NCI-H1694 treated with DMSO at 0.1 percent for 48 hours (cell line): Measurements from ENCODE around the gene IL7R.

Source experiments
- DNase-seq: peaks from one replicate; lab custom pipeline; 2025; lab: John Stamatoyannopoulos, UW

Gene IL7R, protein sequence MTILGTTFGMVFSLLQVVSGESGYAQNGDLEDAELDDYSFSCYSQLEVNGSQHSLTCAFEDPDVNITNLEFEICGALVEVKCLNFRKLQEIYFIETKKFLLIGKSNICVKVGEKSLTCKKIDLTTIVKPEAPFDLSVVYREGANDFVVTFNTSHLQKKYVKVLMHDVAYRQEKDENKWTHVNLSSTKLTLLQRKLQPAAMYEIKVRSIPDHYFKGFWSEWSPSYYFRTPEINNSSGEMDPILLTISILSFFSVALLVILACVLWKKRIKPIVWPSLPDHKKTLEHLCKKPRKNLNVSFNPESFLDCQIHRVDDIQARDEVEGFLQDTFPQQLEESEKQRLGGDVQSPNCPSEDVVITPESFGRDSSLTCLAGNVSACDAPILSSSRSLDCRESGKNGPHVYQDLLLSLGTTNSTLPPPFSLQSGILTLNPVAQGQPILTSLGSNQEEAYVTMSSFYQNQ

GRCh38 chr5:35856765-35857351 lies at the start of gene IL7R:
TSS of gene IL7R (plus strand) at chr5:35856891. CDS start at chr5:35856978, 87 bp downstream.
- no peak for DNase-seq

- no peak for DNase-seq
Observed at GRCh38 chr5:35810601-35811000, 46.1 kb upstream of the IL7R start.

DNA sequence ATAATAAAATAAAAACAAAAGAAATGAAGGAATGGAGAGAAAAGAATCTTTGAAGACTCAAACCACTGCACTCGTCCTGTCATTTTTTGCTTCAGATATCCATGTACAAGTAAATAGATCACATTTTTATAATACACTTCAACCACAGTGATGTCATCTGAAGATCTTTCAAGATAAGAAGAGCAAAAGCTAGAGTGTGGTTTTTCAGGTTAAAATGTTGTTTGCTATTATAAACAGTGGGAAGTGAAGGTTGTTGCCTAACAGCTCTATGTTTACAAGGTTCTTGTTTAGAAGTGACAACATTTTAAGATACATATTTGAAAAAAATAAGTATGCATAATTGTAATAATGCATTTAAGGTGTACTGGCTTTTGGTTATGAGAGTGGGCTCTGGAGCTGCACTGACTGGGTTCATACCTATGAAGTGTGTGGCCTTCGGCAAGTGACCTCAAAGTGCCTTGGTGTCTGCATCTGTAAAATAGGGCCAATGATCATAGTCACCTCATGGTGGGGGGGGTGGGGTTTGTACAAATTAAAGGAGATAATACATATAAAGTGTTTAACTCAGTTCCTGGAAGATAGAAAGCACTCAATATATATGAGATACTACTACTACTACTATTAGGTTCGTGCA lies 45.5 kb upstream of the IL7R start:
- DNase-seq = no peak

DNA sequence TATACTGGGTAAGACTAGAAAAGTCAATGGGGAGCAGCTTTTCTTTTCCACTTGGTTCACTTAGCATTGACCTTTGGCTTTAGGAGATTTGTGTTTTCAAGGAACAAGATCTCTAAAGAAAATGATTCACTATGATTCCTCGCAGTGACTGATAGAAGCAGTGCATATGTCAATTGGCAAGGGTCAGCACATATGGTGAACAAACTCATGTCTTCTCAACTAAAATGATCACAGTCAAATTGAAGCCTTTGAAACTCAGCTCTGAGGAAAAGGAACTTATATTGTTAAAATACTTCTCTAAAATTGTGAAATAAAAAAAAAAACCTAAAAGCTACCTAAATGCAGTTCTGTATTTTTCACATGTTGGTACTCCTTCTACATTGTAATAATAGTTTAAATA lies 43.2 kb upstream of the IL7R start:
- no peak for DNase-seq

- peak; percentile 73 for DNase-seq
Observed at GRCh38 chr5:35815089-35815936, 41.4 kb upstream of the IL7R start.

GRCh38 chr5:35816881-35817521 lies 39.7 kb upstream of the IL7R start:
- DNase-seq = no peak

GRCh38 chr5:35819026-35819425 lies 37.7 kb upstream of the IL7R start:
- no peak for DNase-seq

GRCh38 chr5:35819668-35820067 lies 37.0 kb upstream of the IL7R start:
- no peak for DNase-seq

DNA sequence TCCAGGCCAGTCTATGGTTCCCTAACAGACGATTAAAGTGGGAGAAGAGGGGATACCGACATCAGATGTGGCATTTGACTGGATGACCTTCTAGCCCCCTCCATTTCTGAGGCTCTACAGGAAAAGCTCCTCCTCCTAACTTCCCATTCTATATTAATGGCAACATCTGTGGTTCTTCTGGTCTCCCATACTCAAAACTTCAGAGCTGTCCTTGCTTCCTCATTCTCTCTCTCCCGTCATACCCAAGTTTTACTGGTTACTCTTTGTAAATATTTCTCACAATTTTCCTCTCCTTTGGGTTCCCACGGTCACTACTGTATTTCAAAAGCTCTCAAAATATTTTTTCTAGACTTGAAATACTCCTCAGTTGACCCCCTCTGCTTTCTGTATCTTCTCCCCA lies 36.0 kb upstream of the IL7R start:
- DNase-seq = no peak

GRCh38 chr5:35821513-35821912 lies 35.2 kb upstream of the IL7R start:
- no peak for DNase-seq

DNA sequence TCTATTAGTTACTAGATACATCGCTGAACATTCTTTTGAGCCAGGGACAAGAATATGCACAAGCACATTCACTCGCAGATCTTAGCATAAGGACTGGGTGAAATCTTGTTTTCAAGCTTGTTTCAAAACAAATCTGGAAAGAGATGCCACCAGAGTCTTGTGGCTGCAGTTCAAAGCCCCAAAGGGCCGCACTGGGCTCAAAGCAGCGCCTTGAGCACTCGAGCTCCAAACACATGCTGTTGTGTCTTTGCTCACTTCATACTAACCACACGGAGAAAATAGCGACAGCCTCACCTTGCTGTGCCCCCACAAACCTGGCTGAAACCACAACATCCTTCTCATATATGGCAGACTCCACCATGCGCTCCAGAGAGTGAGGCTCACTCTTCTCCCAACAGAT lies 34.2 kb upstream of the IL7R start:
- DNase-seq = no peak

- DNase-seq = no peak
Observed at GRCh38 chr5:35823347-35824098, 33.2 kb upstream of the IL7R start.

DNA sequence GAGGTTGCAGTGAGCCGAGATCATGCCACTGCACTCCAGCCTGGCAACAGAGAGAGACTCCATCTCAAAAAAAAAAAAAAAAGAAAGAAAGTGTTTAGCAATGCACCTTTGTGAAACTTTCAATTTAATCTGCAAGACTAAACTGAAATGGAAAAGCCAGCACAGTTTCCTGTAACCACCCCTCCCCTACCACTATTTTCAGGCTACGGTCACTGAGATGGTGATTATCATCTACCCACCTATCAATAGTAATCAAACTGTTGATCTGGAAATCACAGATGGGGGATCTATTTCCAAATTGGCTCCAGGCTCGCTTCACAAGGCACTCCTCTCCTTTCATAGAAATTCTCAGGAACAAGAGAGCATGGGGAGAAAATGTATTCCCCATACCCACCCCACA lies 30.6 kb upstream of the IL7R start:
- DNase-seq = no peak

GRCh38 chr5:35826554-35826953 lies 30.1 kb upstream of the IL7R start:
- no peak for DNase-seq

- DNase-seq = no peak
Observed at GRCh38 chr5:35828082-35828598, 28.6 kb upstream of the IL7R start.

DNA sequence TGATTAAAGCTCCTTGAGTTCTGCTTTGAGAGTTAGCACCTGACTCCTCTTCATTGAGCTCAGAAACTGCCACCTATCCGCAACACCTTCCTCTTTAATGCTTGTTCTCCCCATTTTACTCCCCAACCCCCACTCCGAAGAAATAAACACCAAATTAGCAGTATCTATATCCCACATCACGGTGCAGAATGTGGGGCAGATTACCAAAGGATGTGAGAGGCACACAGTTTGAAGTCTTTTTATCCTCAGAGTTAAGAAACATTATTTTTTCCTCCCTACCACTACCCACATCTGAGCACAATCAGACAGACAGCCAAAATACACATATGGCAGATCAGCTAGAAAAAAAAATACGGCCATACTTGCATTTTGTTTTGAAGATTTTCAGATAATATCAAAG lies 26.1 kb upstream of the IL7R start:
- no peak for DNase-seq

- no peak for DNase-seq
Observed at GRCh38 chr5:35832762-35833161, 23.9 kb upstream of the IL7R start.

GRCh38 chr5:35833224-35833623 lies 23.5 kb upstream of the IL7R start:
- DNase-seq = no peak

GRCh38 chr5:35835796-35836742 lies 20.6 kb upstream of the IL7R start:
- DNase-seq = no peak
